IMR-90 (cell line): ENCODE measurements around the gene RFX2.

Experiments
- CEBPB ChIP-seq: IDR thresholded peaks from 2 replicates; pipeline ENCODE4 v1.6.1; 2012; ENCODE audit warnings: low read depth, low read length, improper control_type of control experiment
- CHD1 ChIP-seq: IDR thresholded peaks from 2 replicates; pipeline ENCODE4 v1.6.1; 2012; ENCODE audit warnings: low read depth, low read length, improper control_type of control experiment
- CTCF ChIP-seq: conservative IDR thresholded peaks from 2 replicates; pipeline ENCODE4 v1.5.1; 2012; ENCODE audit warnings: mild to moderate bottlenecking, low read depth, low read length, improper control_type of control experiment
- ELK1 ChIP-seq: fragments of 150-350 bp; IDR thresholded peaks from 2 replicates; pipeline ENCODE4 v1.6.1; 2016; ENCODE audit warnings: low read depth, mild to moderate bottlenecking, low read length, moderate library complexity, borderline replicate concordance
- MAZ ChIP-seq: IDR thresholded peaks from 2 replicates; pipeline ENCODE4 v1.6.1; 2012; ENCODE audit warnings: low read depth, mild to moderate bottlenecking, low read length, improper control_type of control experiment, moderate library complexity, borderline replicate concordance
- MXI1 ChIP-seq: IDR thresholded peaks from 2 replicates; pipeline ENCODE4 v1.6.1; 2012; ENCODE audit warnings: low read depth, mild to moderate bottlenecking, low read length, moderate library complexity, borderline replicate concordance
- NFE2L2 ChIP-seq: fragments of 150-350 bp; IDR thresholded peaks from 2 replicates; pipeline ENCODE4 v1.6.1; 2016; ENCODE audit warnings: low read depth, mild to moderate bottlenecking, low read length
- POLR2A ChIP-seq: IDR thresholded peaks from 2 replicates; pipeline ENCODE4 v1.6.1; 2012; ENCODE audit warnings: mild to moderate bottlenecking, low read depth, low read length
- RAD21 ChIP-seq: IDR thresholded peaks from 2 replicates; pipeline ENCODE4 v1.6.1; 2012; ENCODE audit warnings: low read length, improper control_type of control experiment
- RCOR1 ChIP-seq: IDR thresholded peaks from 2 replicates; pipeline ENCODE4 v1.6.1; 2012; ENCODE audit warnings: mild to moderate bottlenecking, low read length, improper control_type of control experiment; ENCODE audit not compliant: insufficient replicate concordance
- SMC3 ChIP-seq: fragments of 150-350 bp; IDR thresholded peaks from 2 replicates; pipeline ENCODE4 v1.6.1; 2016; ENCODE audit warnings: low read depth, mild to moderate bottlenecking, antibody characterized with exemption, low read length, moderate library complexity
- USF2 ChIP-seq: fragments of 150-350 bp; IDR thresholded peaks from 2 replicates; pipeline ENCODE4 v1.6.1; 2017; ENCODE audit warnings: mild to moderate bottlenecking, antibody characterized with exemption, low read length, low read depth

GRCh38 chr19:5969476-5969875 is 140.8 kb downstream of the RFX2 start:
- no peak for TF ChIP-seq CHD1
- TF ChIP-seq CTCF = no peak
- TF ChIP-seq USF2 = no peak
- TF ChIP-seq POLR2A = no peak
- TF ChIP-seq SMC3 = no peak
- no peak for TF ChIP-seq RCOR1
- no peak for TF ChIP-seq CEBPB
- TF ChIP-seq NFE2L2 = no peak
- TF ChIP-seq ELK1 = no peak
- TF ChIP-seq MAZ = no peak
- no peak for TF ChIP-seq MXI1
- no peak for TF ChIP-seq RAD21
